Motor neuron (in vitro differentiated cells): Measurements from ENCODE around the gene HMOX2. TPM values are rescaled to one million over a fixed set of nuclear protein-coding genes. Genes with fewer than 3 reads are reported as not detected.

ENCODE experiments used
- ATAC-seq, 8 experiments: fragments of 200-7000 bp; cut with Tn5 transposase; replicated peaks in 6 of 8; 2 replicates each; pipeline ENCODE4 v1.8.0; 2021; ENCODE audit warnings: mild to moderate bottlenecking in 8 of 8, moderate library complexity in 8 of 8
- H3K27ac ChIP-seq, 2 donors: fragments of 250-450 bp; sonication (Bioruptor Pico); 2 replicates each; pipeline ENCODE4 v1.9.0; 2021; ENCODE audit warnings: antibody characterized with exemption in 2 of 2, mild to moderate bottlenecking in 2 of 2, moderate library complexity in 1 of 2
- H3K4me1 ChIP-seq, 2 donors: fragments of 250-450 bp; sonication (Bioruptor Pico); replicated peaks in 1 of 2; 2 replicates each; pipeline ENCODE4 v1.6.1; 2021; ENCODE audit warnings: antibody characterized with exemption in 2 of 2, mild to moderate bottlenecking in 2 of 2, moderate library complexity in 1 of 2
- H3K4me3 ChIP-seq, 5 donors: fragments of 250-450 bp; sonication (Bioruptor Pico); 2 replicates each; pipeline ENCODE4 v1.9.0; 2021; ENCODE audit warnings: antibody characterized with exemption in 5 of 5, mild to moderate bottlenecking in 5 of 5, moderate library complexity in 4 of 5
- WGBS, 10 experiments: fragments of 450-650 bp; shearing (Covaris generic); methylation state at CpG; one replicate each; pipeline ENCODE4 v1.0.0; 2022; 5-methylcytosine and 5-hydroxymethylcytosine counted together
- in situ Hi-C, 9 experiments: fragments of 400-800 bp; cut with MboI; loops; one replicate each; pipeline ENCODE4 v1.15.0; 2021; ENCODE audit warnings: low sequenced_read_pairs in 9 of 9, low pct_unique_long_range_greater_than_20kb in 2 of 9; ENCODE audit not compliant: unreplicated experiment in 9 of 9
- total RNA-seq, 8 experiments: library from RNA; unstranded; fragments of 300-600 nt; gene quantifications; 2 replicates each; pipeline versions ENCODE4 v1.2.3 to v1.2.4, GENCODE V29; 2022

The HMOX2 gene
- total RNA-seq, 8 experiments from 2014 or later, result 31.5 to 67.8 (median 44.1) TPM

DNA sequence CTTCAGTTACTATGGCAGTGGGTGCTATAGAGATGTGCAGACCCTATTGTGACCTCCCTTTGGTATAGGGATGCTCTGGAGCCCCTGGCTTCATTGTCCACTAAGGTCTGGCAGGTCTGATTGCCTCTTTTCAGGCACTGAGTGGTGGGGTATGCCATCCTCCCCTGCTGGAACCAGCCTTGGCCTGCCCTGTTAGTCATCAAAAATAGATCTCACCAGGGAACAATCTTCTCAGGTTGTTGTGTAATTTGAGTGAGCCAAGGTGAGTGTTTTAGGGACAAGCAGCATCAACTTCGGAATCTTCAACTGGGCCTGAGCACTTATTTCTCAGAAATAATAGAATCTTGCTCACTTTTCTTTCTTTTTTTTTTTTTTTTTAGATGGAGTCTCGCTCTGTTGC, 19.6 kb downstream of the HMOX2 start:
- WGBS, 10 experiments, result 93 to 100% (median 100%) methylated on average over 1 to 2 of the region's 2 CpGs; no CpG with 5 or more reads in 5 of the 10 experiments
- Histone ChIP-seq H3K4me3 (no peak overlapping the region), H3K27ac (no peak overlapping the region), H3K4me1 (peaks cover 0 to 3% of the 10 kb centered on the region in 2 donors)
- in situ Hi-C loops, result no loop called here
- no peak for ATAC-seq

DNA sequence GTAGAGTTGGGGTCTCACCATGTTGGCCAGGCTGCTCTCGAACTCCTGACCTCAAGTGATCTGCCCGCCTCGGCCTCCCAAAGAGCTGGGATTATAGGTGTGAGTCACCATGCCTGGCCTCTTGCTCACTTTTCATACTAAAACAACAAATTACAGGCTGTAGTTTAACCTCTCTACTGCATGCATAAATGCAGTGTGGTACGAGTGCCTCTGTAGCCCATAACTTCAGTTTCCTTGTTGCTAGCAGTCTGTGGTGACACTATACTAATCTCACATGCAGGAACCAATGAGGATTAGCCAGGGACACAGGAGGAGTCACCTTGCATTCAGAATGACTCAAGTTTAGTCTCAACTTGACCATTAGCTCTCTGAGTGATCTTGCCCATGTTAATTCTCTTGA, 20.1 kb downstream of the HMOX2 start:
- Histone ChIP-seq H3K4me3 (no peak overlapping the region), H3K27ac (no peak overlapping the region), H3K4me1 (peaks cover 0 to 3% of the 10 kb centered on the region in 2 donors)
- in situ Hi-C loops, result no loop called here
- ATAC-seq, result peak in 3 of 8 experiments; percentile 88 to 92 (median 88)
- 17 to 100% (median 88%) methylated on average over 1 to 4 of the region's 4 CpGs; no CpG with 5 or more reads in 4 of the 10 experiments for WGBS, 10 experiments

DNA sequence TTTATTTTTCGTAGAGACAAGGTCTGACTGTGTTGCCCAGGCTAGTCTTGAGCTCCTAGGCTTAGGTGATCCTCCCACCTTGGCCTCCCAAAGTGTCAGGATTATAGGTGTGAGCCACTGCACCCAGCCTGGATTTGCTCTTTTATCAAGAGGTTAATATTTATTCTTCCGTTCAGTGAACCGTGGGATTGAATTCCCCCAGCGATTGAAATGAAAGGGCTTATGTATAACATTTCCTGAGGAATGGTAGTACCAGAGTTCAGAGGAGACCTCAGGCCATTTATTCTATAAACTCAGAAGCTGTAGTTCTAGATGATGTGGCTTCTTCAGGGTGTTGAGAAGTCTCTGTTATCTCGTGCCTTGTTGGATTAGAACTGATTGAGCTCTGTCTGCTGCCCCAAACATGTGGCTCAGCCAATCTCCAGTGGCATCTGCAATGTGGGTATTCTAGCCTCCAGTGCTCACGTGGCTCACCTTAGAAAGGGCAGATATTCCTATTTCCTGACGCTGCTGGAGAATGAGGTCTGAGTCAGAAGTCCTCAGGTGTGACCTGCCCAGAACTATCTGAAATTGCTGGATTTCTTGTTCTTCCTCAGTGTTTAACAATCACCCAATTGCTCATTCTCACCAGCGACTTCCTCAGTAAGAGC, 22.5 kb downstream of the HMOX2 start:
- in situ Hi-C loops, result no loop called here

DNA sequence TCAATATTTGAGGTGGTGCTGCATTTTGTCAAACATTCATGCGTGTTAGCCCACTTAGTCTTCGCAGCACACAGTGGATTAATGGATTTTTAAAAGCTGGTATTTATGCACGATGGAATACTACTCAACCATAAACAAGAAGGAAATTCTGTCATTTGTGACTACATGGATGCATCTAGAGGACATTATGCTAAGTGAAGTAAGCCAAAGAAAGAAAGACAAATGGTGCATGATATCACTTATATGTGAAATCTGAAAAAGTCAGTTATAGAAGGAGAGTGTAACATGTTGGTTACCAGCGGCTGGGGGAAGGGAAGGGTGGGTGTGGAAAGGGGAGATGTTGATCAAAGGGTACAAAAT, 23.0 kb downstream of the HMOX2 start:
- peaks cover 0 to 3% of the 10 kb centered on the region in 2 donors for H3K4me1 ChIP-seq
- no peak for ATAC-seq
- in situ Hi-C loops, result no loop called here
- H3K27ac ChIP-seq, result no peak overlapping the region
- H3K4me3 ChIP-seq, result no peak overlapping the region
- WGBS, 10 experiments, result 80 to 100% (median 97%) methylated on average over 1 to 4 of the region's 4 CpGs; no CpG with 5 or more reads in 1 of the 10 experiments

More for the DNA sequence above, 22.5 kb downstream of the HMOX2 start:
- Histone ChIP-seq H3K27ac (no peak overlapping the region), H3K4me1 (peaks cover 0 to 3% of the 10 kb centered on the region in 2 donors), H3K4me3 (no peak overlapping the region)
- 40 to 100% (median 81%) methylated on average over 1 to 7 of the region's 8 CpGs for WGBS, 10 experiments
- no peak for ATAC-seq

DNA sequence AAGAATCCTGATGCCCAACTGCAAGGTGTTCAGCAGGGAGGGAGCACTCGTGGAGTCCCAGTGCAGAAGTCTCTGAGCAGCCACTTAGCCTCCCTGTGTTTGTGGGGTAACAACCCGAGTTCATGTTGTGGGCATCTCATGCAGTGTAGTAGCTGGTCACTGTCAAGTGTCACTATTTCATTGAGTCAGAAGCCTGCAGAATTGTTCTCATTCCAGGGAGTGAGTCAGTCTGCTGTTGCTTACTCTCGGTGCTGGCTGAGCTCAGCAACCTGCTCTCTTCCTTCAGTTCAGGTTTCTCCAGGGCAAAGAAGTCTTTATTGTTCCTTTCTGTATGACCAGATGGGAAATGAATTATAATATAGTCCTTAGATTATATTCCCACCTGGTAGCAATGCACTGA, 24.1 kb downstream of the HMOX2 start:
- Histone ChIP-seq H3K4me1 (peaks cover 0 to 3% of the 10 kb centered on the region in 2 donors), H3K27ac (no peak overlapping the region), H3K4me3 (no peak overlapping the region)
- in situ Hi-C loops, result no loop called here
- 0 to 93% (median 52%) methylated on average over 1 to 3 of the region's 3 CpGs; no CpG with 5 or more reads in 4 of the 10 experiments for WGBS, 10 experiments
- ATAC-seq, result peak in 7 of 8 experiments; percentile 28 to 96 (median 54)

DNA sequence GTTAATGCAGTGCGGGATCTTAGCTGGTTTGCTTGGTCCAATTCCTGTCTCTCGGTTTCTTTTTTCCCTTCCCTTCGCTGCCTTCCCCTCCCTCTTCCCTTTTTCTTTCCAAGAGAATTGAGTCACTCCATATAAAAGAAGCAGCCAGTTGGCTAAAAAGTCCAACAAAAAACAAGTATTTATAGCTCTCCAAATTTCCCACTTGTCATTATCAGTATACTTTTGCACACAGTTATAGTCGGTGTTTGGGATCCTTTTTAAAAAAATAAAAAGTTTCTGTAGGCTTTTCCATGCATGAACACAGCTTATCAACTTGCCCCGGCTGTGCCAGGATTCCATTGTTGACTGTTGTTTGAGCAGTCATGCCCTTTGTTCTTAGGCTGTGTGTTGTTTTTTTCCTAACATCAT, 24.9 kb downstream of the HMOX2 start:
- Histone ChIP-seq H3K4me1 (peaks cover 0 to 3% of the 10 kb centered on the region in 2 donors), H3K4me3 (no peak overlapping the region), H3K27ac (no peak overlapping the region)
- in situ Hi-C loops, result no loop called here
- WGBS, 10 experiments, result 18 to 87% (median 57%) methylated on average over 1 to 5 of the region's 5 CpGs
- peak in 1 of 8 experiments; percentile 15 for ATAC-seq

DNA sequence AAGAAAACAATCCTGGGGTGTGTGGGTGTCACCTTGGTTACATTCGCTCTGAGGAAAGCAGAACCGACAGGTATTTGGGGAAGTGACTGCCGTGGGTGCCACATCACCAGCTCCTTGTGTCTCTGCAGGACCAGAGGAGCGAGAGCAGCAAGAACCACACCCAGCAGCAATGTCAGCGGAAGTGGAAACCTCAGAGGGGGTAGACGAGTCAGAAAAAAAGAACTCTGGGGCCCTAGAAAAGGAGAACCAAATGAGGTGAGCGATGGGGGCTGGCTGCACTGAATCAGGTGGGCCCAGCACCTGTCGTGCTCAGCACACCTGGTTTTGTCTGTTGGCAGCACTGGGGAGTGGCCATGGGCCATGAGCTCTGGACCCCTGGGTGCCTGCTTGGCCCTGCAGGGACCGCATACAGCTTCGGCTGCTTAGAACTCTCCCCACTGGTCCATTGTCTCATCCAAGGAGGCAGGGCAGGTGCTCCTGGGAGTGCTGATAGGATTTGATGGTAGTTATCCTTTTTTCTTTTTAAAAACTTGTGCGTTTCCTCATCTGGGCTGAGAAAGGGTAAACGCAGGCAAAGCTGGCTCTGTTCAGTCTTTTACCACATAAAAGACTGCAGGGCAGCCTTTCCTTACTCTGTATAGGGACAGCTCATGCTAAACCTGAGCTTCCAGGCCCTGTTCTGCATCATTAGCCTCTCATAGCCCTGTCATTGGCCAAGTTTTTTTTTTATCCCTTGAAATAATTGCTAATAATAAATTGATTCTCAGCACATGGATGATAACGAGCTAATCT, 29.4 kb downstream of the HMOX2 start:
- peaks cover 0 to 2% of the 10 kb centered on the region in 2 donors for H3K4me1 ChIP-seq
- no peak overlapping the region for H3K27ac ChIP-seq
- ATAC-seq, result no peak
- 69 to 100% (median 89%) methylated on average over 2 to 10 of the region's 13 CpGs for WGBS, 10 experiments
- no peak overlapping the region for H3K4me3 ChIP-seq
- in situ Hi-C loops, result no loop called here

DNA sequence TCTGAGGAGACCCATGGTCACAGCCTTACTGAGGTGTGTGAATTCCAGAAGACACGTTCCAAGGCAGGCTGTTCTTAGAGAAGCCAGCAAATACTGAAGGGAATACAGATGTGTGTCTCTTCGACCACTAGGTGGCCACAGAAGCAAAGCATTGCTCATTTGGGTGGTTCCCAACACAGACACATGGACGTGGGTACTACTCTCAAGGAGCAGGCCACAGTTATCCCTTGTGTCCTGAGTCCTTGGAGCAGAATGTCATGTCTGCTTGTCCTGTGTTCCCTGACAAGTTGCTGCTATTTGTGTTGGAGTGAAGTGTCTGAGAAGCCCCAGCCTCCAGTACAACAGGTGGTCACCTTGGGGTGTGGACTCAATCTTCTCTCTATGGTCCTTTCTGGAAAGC, 30.3 kb downstream of the HMOX2 start:
- H3K4me1 ChIP-seq, result no peaks in the 10 kb centered on the region
- H3K27ac ChIP-seq, result no peak overlapping the region
- WGBS, 10 experiments, result 0 to 20% methylated on average over 1 to 2 of the region's 3 CpGs; no CpG with 5 or more reads in 8 of the 10 experiments
- H3K4me3 ChIP-seq, result no peak overlapping the region
- peak; percentile 62 to 94 (median 80) for ATAC-seq
- in situ Hi-C loops, result no loop called here

DNA sequence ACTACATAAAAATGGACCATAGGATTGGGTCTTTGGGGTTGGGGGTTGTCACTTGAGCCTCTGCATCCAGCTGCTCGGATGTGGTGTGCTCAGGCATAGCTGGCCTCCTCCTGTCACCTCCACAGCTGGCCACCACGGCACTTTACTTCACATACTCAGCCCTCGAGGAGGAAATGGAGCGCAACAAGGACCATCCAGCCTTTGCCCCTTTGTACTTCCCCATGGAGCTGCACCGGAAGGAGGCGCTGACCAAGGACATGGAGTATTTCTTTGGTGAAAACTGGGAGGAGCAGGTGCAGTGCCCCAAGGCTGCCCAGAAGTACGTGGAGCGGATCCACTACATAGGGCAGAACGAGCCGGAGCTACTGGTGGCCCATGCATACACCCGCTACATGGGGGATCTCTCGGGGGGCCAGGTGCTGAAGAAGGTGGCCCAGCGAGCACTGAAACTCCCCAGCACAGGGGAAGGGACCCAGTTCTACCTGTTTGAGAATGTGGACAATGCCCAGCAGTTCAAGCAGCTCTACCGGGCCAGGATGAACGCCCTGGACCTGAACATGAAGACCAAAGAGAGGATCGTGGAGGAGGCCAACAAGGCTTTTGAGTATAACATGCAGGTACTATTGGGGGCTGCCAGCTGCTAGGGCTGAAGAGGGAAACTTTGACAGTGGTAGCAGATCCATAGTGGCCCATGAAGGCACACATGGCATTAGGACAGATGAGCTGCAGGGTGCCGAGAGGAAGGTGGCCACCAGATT, 31.6 kb downstream of the HMOX2 start:
- WGBS, 10 experiments, result 87 to 98% (median 93%) methylated on average over 5 to 11 of the region's 17 CpGs; no CpG with 5 or more reads in 4 of the 10 experiments
- in situ Hi-C loops, result no loop called here
- Histone ChIP-seq H3K27ac (no peak overlapping the region), H3K4me3 (no peak overlapping the region), H3K4me1 (no peaks in the 10 kb centered on the region)
- ATAC-seq, result no peak

DNA sequence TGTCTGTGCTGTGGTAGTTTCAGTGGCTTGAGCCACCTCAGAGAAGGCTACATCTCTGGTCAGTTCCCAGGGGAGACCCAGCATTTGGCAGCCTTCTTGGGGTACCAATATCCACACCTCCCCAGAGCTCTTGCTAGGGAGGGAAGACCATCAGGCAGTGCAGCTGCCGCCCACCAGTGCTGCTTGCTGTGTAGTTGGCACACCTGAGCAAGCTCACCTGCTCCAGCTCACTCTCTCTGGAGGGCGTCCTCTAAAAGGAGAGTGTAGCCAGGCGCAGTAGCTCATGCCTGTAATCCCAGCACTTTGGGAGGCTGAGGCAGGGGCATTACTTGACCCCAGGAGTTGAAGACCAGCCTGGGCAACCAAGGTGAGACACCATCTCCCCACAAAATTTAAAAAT, 32.6 kb downstream of the HMOX2 start:
- Histone ChIP-seq H3K27ac (no peak overlapping the region), H3K4me3 (no peak overlapping the region), H3K4me1 (no peaks in the 10 kb centered on the region)
- WGBS, 10 experiments, result 100% methylated on average over 3 of the region's 3 CpGs; no CpG with 5 or more reads in 9 of the 10 experiments
- no peak for ATAC-seq
- in situ Hi-C loops, result no loop called here

DNA sequence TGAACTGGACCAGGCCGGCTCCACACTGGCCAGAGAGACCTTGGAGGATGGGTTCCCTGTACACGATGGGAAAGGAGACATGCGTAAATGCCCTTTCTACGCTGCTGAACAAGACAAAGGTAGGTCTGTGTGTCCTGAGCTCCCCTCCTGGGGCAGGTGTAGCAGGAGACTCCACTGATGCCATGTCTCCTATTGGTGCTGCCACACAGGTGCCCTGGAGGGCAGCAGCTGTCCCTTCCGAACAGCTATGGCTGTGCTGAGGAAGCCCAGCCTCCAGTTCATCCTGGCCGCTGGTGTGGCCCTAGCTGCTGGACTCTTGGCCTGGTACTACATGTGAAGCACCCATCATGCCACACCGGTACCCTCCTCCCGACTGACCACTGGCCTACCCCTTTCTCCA, 33.2 kb downstream of the HMOX2 start:
- Histone ChIP-seq H3K4me3 (no peak overlapping the region), H3K4me1 (no peaks in the 10 kb centered on the region), H3K27ac (no peak overlapping the region)
- in situ Hi-C loops, result no loop called here
- no peak for ATAC-seq
- WGBS, 10 experiments, result 92 to 100% (median 100%) methylated on average over 1 to 6 of the region's 8 CpGs; no CpG with 5 or more reads in 2 of the 10 experiments

DNA sequence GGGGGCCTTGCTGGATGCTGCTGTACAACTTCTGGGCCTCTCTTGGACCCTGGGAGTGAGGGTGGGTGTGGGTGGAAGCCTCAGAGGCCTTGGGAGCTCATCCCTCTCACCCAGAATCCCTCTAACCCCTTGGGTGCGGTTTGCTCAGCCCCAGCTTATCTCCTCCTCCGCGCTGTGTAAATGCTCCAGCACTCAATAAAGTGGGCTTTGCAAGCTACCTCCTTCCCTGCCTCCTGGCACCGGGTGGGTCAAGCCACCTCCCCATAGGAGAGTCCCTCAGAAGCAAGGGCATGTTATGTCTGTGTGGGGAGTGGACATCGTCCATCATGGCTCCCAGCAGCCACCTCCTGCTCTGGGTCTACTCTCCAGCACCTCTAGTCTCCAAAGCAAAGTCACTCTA, 33.9 kb downstream of the HMOX2 start:
- no peak overlapping the region for H3K27ac ChIP-seq
- H3K4me3 ChIP-seq, result no peak overlapping the region
- ATAC-seq, result no peak
- 40 to 100% (median 76%) methylated on average over 1 to 4 of the region's 5 CpGs; no CpG with 5 or more reads in 6 of the 10 experiments for WGBS, 10 experiments
- no peaks in the 10 kb centered on the region for H3K4me1 ChIP-seq
- in situ Hi-C loops, result no loop called here
